NT2/D1 (cell line): Measurements from ENCODE around the gene L3MBTL1.

ENCODE experiments used
- SUZ12 ChIP-seq: IDR thresholded peaks from 2 replicates; pipeline ENCODE4 v1.6.1; 2011; ENCODE audit not compliant: insufficient read length, insufficient read depth; ENCODE audit errors: extremely low read depth
- YY1 ChIP-seq: IDR thresholded peaks from 2 replicates; pipeline ENCODE4 v1.6.1; 2011; ENCODE audit not compliant: insufficient read length, insufficient read depth
- ZNF274 ChIP-seq: IDR thresholded peaks from 2 replicates; pipeline ENCODE4 v1.6.1; 2011; ENCODE audit warnings: mild to moderate bottlenecking, low read depth, low read length

DNA sequence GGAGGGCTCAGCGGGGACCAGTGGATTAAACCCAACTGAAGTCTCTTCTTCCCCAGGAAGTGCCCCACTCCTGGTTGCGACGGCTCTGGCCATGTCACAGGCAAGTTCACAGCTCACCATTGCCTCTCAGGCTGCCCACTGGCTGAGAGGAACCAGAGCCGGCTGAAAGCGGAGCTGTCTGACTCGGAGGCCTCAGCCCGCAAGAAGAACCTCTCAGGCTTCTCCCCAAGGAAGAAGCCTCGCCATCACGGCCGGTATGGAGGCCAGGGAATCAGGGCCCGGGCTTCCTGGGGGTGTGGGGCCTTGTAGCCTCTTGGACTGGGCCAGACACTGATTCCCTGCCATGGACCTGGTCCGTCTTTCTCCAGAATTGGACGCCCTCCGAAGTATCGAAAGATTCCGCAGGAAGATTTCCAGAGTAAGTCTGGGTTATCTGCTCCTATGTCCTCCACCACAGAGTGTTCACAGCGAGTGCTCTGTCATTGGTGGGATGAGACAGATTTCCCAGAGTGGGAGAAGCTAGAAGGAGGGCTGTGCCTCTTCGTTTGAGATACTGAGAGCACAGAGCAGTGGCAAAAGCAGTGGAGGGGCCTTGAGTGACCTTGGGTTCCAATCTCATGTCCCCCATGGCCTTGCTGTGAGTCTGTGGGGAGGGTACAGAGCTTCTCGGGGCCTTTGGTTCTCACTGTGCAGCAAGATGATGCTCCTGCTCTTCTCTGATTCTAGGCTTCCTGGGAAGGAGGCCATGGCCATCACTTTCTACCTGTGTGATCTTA, 28.7 kb downstream of the L3MBTL1 start:
- no peak for TF ChIP-seq ZNF274
- TF ChIP-seq YY1, result no peak
- no peak for TF ChIP-seq SUZ12
